PC-9 (cell line): ENCODE measurements around the gene KCNF1.

ENCODE experiments used
- CTCF ChIP-seq: fragments of 200-600 bp; sonication (generic); conservative IDR thresholded peaks from 2 replicates; pipeline ENCODE4 v1.6.1; 2017; ENCODE audit warnings: mixed run types, antibody characterized with exemption, mild to moderate bottlenecking, moderate library complexity
- EZH2 ChIP-seq: fragments of 200-600 bp; sonication (generic); IDR thresholded peaks from 2 replicates; pipeline ENCODE4 v1.8.0; 2017; ENCODE audit warnings: antibody characterized with exemption, low read depth

GRCh38 chr2:10920764-10921388 is 9.1 kb downstream of the KCNF1 start:
- TF ChIP-seq EZH2 (no peak), CTCF (no peak)
